COR-L47 (cell line): ENCODE data around the gene UBTF.
A peak's percentile ranks its signal among the peaks of the same experiment; 100 is the strongest.
"Not testable (repeated sequence)": the region's sequence is repeated elsewhere in the genome, so short reads cannot be mapped to it uniquely, and the experiment has no call there.

Source experiments
- DNase-seq: peaks from one replicate; lab custom pipeline; 2025; lab: John Stamatoyannopoulos, UW

UBTF gene

GRCh38 chr17:44241106-44241624, 21.7 kb upstream of the UBTF start:
- DNase-seq = no peak

GRCh38 chr17:44237886-44238285, 18.4 kb upstream of the UBTF start:
- not testable (repeated sequence) for DNase-seq

- DNase-seq = no peak
Observed at GRCh38 chr17:44236444-44236991, 17.0 kb upstream of the UBTF start.

GRCh38 chr17:44235583-44235936, 16.1 kb upstream of the UBTF start:
- DNase-seq = no peak

GRCh38 chr17:44233582-44233981, 14.1 kb upstream of the UBTF start:
- DNase-seq = no peak

- no peak for DNase-seq
Observed at GRCh38 chr17:44232061-44232460, 12.6 kb upstream of the UBTF start.

- DNase-seq = no peak
Observed at GRCh38 chr17:44230140-44230539, 10.7 kb upstream of the UBTF start.

- no peak for DNase-seq
Observed at GRCh38 chr17:44229090-44229489, 9.6 kb upstream of the UBTF start.

GRCh38 chr17:44223541-44224071, 4.1 kb upstream of the UBTF start:
- DNase-seq = no peak

DNA sequence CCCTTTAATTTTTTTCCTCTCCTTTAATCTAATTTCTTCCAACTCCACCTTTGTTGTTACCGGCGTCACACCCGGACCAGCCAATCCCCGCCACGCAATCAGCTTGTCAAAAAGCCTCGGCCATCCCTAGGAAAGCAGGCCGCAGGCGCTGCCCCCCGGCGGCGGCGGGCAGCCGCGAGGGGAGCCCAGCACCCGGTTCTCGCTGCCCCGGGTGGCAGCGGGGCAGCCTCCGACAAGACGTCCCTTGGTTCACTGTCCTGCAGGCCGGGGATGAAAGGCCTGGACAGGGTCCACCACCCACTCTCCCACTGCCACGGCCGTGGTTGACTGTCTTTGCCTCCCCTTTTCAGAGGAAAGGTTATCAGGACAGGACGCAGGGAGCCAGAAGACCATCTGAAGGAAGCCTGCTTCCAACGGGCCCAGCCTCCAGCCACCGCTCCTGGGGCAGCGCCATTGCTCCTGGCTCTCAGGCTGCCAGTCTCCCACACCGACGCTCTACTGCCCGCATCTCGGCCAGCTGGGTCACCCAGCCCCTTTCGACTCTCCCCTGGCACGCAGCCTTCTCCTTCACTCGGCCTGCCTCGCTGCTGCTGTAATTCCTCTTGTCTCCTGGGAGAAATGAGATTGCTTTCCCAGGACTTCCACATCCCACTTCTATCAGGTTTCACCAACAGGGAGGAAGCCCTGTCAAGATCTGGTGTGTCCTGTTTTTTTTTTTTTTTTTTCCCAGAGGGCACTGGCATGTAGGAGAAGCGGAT, 2.8 kb upstream of the UBTF start:
- DNase-seq = peak; percentile 85

GRCh38 chr17:44221862-44222111, 2.3 kb upstream of the UBTF start:
- no peak for DNase-seq

DNA sequence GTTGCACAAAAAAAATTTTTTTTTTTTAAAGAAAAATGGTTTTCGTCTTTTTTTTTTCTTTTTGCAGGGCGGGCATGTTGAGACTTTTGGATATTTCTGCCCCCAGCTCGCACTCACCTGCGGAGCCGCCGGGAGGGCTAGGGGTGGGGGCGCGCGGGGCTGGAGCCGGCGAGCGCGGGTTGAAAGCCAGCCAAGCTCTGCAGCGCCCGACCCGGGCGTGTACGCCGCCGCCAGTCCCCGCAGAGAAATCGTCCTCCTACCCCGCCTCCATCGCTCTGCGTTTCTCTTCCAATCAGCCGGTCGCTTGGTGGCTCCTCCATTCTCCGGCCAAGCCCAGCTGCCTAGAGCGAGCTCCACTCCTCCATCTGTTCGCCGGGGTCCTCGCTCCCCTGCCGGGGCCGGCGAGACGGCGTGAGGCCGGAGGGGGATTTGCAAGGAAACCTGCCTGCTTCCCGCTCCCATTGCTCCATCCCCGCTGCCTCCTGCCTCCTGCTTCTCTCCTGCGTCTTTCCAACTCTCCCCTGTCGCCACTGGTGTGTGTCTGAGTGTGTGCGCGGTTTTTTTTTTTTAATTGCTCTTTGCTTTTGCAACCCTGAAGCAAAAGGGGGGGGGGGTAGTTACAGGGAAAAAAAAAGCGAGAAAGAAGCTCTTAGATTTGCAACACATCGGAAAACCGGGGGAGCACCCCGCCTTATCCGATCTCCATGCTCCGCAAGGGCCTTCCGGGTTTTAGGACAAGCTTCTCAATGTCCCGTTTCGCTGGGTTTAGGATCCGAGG, 1.8 kb upstream of the UBTF start:
- DNase-seq = peak; percentile 75

GRCh38 chr17:44220213-44221083, 973 bp upstream of the UBTF start:
- peak; percentile 24 for DNase-seq

- DNase-seq = peak; percentile 59
Observed at GRCh38 chr17:44219108-44219615, 313 bp downstream of the UBTF start.

GRCh38 chr17:44218344-44219107, 949 bp downstream of the UBTF start:
- DNase-seq = peak; percentile 90

DNA sequence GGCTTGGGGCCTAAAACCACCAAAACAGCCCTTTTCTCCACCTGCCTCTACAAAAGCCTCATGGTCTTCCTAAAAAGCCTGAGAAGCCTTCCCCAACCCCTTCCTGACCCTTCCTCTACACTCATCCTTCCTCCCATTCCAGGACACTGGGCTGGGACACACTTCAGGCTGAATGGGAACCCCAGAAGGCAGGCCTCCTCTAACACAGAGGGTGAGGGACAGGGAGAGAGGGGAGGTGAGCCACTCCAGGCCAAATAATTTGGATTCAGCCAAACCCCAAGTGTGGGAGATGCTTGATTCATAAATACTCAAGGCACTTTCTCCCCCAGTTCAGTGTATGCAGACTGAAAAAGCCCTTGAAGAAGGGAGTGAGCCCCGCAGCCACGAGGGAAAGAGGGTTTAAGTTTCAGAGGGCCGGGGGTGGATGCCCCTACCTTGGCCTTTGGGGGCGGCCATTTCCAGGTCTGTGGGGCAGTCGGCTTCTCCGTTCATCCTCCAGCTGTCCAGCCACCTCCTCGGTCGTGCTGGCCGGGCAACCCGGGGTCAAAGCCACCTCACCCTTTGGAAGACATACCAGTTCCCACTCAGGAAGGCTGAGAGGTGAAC, 1.6 kb downstream of the UBTF start:
- DNase-seq = no peak

DNA sequence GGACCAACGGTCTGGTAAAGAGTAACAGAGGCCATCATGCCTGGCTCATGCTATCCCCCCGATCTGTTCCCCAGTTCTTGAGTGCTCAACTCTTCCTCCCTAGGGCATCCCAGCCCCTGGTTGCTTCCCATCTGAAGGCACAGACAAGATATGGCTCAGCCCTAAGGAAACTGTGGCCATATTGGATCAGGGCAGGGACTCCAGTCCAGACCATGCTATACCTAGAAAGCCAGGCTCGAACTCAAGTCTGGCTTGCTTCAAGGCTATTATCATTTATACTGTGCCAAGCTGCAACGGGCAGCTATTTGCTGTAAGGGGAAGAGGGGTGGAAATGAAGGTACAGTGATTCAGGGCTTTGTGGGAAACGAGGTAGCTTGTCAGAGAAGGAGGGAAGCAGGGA, 2.8 kb downstream of the UBTF start:
- no peak for DNase-seq

DNA sequence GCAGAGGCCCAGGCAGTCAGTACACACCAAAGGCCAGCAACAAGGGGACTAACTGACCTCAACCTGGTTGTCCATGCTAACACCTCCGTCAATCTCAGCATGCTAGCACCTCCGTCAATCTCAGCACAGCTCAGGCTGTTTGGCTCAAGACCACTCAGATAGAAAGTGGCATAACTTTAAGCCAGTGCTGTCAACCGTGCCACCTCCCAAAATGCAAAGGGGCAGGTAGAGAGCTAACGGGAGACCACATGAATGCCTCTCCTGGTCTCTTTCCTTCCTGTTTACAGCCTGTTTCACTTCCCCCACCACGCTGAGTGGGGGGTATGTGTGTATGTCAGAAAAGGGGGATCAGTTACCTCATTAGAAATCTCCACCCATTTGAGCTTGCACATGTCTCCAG, 3.3 kb downstream of the UBTF start:
- no peak for DNase-seq

- DNase-seq = no peak
Observed at GRCh38 chr17:44214896-44215295, 4.6 kb downstream of the UBTF start.

GRCh38 chr17:44214230-44214494, 5.3 kb downstream of the UBTF start:
- DNase-seq = no peak
